BLaER1 (cell line): Measurements from ENCODE around the gene XPNPEP2.

Source experiments
- H3K27ac ChIP-seq: shearing (Covaris generic); formaldehyde crosslinking; 2 replicates; pipeline ENCODE4 v1.8.1; 2022
- H3K27me3 ChIP-seq: shearing (Covaris generic); formaldehyde crosslinking; 2 replicates; pipeline ENCODE4 v1.8.1; 2022
- H3K36me3 ChIP-seq: shearing (Covaris generic); formaldehyde crosslinking; 2 replicates; pipeline ENCODE4 v1.8.1; 2022
- H3K4me1 ChIP-seq: shearing (Covaris generic); formaldehyde crosslinking; 2 replicates; pipeline ENCODE4 v1.8.1; 2022
- H3K4me2 ChIP-seq: shearing (Covaris generic); formaldehyde crosslinking; 2 replicates; pipeline ENCODE4 v1.8.1; 2022
- H3K4me3 ChIP-seq: shearing (Covaris generic); formaldehyde crosslinking; 2 replicates; pipeline ENCODE4 v1.8.1; 2022
- H3K9ac ChIP-seq: shearing (Covaris generic); formaldehyde crosslinking; 2 replicates; pipeline ENCODE4 v1.8.1; 2022
- H3K9me3 ChIP-seq: shearing (Covaris generic); formaldehyde crosslinking; 2 replicates; pipeline ENCODE4 v1.8.1; 2022
- H4K20me1 ChIP-seq: shearing (Covaris generic); formaldehyde crosslinking; 2 replicates; pipeline ENCODE4 v1.8.1; 2022
- Cebpa-rat ChIP-seq: shearing (Covaris generic); IDR thresholded peaks from 2 replicates; pipeline ENCODE4 v1.8.1; 2022

XPNPEP2 gene

DNA sequence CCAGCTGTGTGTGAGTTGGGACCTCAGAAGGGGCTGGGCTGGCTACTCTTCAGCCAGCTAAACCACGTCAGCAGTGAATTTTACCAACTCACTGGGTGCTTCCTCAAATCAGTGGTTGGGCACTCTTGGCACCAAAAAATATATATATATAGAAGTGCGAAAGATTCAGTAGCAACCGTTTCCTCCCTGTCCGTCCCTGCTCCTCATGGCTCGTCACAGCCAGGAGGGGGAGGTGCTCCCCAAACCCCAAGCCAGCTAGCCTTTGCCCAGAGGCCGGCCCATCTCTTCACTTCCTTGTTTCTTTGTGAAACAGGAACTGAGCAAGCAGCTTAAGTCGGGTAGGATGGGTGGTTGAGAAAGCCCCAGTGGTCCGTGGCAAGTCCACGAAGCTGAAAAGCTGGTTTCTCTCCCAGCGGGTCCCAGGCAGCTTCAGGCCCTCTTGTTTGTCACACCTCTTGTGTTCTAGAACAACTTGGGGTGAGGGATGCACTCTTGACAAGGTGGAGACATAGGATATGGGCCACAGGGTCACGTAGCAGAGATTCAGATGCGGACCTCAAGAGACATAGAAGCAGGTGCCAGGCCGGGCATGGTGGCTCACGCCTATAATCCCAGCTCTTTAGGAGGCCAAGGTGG, 34.1 kb downstream of the XPNPEP2 start:
- H3K9me3 ChIP-seq: no peaks in the 10 kb centered on the region
- H3K4me3 ChIP-seq: no peak overlapping the region
- TF ChIP-seq Cebpa-rat: no peak
- H3K27me3 ChIP-seq: peaks cover 88% of the 10 kb centered on the region
- H4K20me1 ChIP-seq: no peaks in the 10 kb centered on the region
- H3K4me1 ChIP-seq: peaks cover 100% of the 10 kb centered on the region
- H3K27ac ChIP-seq: peak overlapping the region; percentile 82
- H3K36me3 ChIP-seq: no peaks in the 10 kb centered on the region
- H3K9ac ChIP-seq: peak overlapping the region; percentile 64
- H3K4me2 ChIP-seq: peak overlapping the region; percentile 70

DNA sequence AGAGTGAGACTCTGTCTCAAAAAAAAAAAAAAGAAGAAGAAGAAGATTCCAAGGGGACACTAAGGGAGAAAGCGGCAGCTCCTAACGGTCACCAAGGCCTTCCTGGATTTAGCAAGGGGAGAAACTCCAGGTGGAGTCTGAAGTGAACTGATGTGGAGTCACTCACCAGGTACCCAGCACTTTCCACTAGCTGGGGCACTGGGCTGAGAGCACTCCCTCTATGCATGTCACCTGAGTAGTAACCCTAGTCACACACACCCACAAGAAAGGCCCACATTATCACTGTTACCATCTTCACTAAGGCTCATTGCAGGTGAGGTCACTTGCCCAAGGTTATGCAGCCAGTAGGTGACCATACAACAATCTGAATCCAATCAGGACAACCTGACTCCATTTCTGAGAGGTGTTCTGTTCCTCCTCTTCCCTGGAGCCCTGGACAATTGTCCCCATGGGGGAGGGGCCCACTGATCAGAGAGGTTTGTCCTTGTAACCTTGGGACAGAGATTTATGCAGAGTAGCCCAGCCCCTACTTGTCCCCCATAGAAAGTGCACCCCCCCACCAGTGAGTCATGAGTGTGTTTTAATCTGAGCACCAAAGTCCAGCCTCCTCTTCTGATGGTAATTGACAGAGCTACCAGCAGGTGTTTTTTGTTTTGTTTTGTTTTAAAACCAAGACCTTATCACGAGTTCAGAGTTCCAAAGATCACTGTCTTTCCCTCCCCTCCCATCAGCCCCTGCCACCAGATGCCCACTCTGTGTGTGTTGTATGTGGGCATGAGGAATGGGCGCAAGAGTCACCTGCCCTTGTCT, 35.1 kb downstream of the XPNPEP2 start:
- Histone ChIP-seq H3K27me3 (peaks cover 82% of the 10 kb centered on the region), H3K27ac (peak overlapping the region; percentile 82), H3K4me2 (peak overlapping the region; percentile 70), H3K36me3 (no peaks in the 10 kb centered on the region), H3K4me3 (no peak overlapping the region), H4K20me1 (no peaks in the 10 kb centered on the region), H3K9me3 (no peaks in the 10 kb centered on the region), H3K9ac (0 out of 2 replicates have a peak overlapping the region, but pooled peaks have one; percentile 64), H3K4me1 (peaks cover 100% of the 10 kb centered on the region)
- TF ChIP-seq Cebpa-rat: no peak

DNA sequence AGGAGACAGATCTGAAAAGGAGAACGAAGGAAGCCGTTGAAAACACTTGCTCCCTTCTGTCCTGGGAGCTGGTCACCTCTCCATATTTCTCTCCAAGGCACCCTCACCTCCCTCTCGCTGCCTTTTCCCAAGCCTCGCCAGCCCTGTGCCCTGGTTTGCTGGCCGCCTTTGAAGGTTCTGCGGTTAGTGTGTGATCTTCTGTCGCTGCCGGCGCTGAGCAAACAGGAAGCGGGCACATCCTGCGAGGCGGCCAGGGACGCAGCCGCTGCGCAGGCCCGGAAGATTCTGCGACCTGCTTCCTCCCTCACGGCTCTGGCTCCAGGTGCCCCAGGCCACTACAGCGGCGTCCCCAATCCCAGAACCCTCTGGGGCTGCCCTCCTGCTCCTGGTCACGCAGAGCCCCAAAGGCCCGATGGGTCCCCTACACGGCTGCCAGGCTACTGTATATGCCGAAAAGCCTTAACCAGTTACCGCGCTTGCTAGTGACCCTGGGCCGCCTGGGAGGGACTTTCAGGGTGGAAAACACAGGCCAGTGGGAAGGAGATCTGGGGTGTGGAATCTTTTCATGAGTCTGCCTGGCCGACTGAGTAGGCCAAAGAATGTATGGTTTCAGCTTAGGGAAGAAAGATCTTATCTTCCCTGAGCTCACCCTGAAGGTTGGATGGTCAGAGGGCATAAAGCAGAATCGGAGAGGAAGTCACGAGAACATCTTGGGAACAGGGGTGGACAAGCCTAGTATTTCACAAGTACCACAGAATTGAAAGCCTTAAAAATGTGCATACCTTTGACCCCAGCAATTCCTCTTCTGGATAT, 38.6 kb downstream of the XPNPEP2 start:
- H3K27me3 ChIP-seq: peaks cover 81% of the 10 kb centered on the region
- peak overlapping the region; percentile 89 for H3K4me2 ChIP-seq
- no peaks in the 10 kb centered on the region for H3K9me3 ChIP-seq
- peak overlapping the region; percentile 94 for H3K27ac ChIP-seq
- peaks cover 85% of the 10 kb centered on the region for H3K4me1 ChIP-seq
- peak overlapping the region; percentile 30 for H3K4me3 ChIP-seq
- H3K36me3 ChIP-seq: peaks cover 6% of the 10 kb centered on the region
- H3K9ac ChIP-seq: peak overlapping the region; percentile 62
- peaks cover 11% of the 10 kb centered on the region for H4K20me1 ChIP-seq
- TF ChIP-seq Cebpa-rat: no peak

- H3K4me3 ChIP-seq: peak overlapping the region; percentile 71
- no peaks in the 10 kb centered on the region for H3K9me3 ChIP-seq
- H3K36me3 ChIP-seq: peaks cover 23% of the 10 kb centered on the region
- peak overlapping the region; percentile 89 for H3K4me2 ChIP-seq
- peaks cover 29% of the 10 kb centered on the region for H4K20me1 ChIP-seq
- H3K27me3 ChIP-seq: peaks cover 76% of the 10 kb centered on the region
- H3K4me1 ChIP-seq: peaks cover 85% of the 10 kb centered on the region
- TF ChIP-seq Cebpa-rat: no peak
- H3K27ac ChIP-seq: peak overlapping the region; percentile 94
- H3K9ac ChIP-seq: peak overlapping the region; percentile 87
Measured at GRCh38 chrX:129779086-129779672, 40.4 kb downstream of the XPNPEP2 start.

GRCh38 chrX:129779747-129780146, 41.0 kb downstream of the XPNPEP2 start, which contains the start of gene SASH3:
Gene SASH3, plus strand, starts transcription at chrX:129779949. Its CDS starts 149 bp downstream, at chrX:129780098.
- peak within 1 kb of the TSS; percentile 94 for H3K27ac ChIP-seq
- H3K27me3 ChIP-seq: peaks cover 72% of the 10 kb centered on the region
- peak within 1 kb of the TSS; percentile 89 for H3K4me2 ChIP-seq
- no peaks in the 10 kb centered on the region for H3K9me3 ChIP-seq
- H3K4me1 ChIP-seq: peaks cover 85% of the 10 kb centered on the region
- H3K4me3 ChIP-seq: peak within 1 kb of the TSS; percentile 71
- TF ChIP-seq Cebpa-rat: no peak
- peaks cover 28% of the 10 kb centered on the region for H3K36me3 ChIP-seq
- peaks cover 34% of the 10 kb centered on the region for H4K20me1 ChIP-seq
- H3K9ac ChIP-seq: peak within 1 kb of the TSS; percentile 87

GRCh38 chrX:129780441-129781105, 41.8 kb downstream of the XPNPEP2 start:
- Histone ChIP-seq H4K20me1 (peaks cover 43% of the 10 kb centered on the region), H3K4me3 (peak overlapping the region; percentile 71), H3K9me3 (no peaks in the 10 kb centered on the region), H3K27me3 (peaks cover 64% of the 10 kb centered on the region), H3K36me3 (peaks cover 32% of the 10 kb centered on the region), H3K9ac (peak overlapping the region; percentile 87), H3K4me2 (peak overlapping the region; percentile 89), H3K27ac (peak overlapping the region; percentile 94), H3K4me1 (peaks cover 85% of the 10 kb centered on the region)
- no peak for TF ChIP-seq Cebpa-rat

DNA sequence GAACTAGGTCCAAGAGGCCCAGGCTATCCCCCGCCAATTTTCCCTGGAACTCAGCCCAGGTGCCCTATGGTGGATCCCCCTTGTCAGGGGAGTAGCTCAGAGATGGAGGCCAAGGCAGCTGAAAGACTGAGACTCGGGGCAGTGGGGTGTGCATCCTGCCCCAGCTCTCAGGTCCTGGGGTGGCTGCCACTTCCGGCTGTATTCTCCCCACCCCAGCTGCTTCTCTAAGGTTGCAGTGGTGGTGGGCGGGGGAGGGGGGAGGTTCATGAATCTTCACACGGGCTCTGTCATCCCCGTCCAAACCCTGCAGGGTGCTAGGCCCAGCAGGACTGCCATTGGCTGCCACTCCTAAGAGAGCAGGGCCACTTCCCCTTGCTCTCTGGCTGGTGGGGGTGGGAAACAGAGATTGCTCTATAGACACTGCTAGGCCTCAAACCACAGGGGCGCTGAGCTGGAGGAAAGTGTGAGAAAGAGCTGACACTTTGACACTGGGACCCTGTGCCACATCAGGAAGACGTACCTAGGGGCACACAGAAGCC, 42.4 kb downstream of the XPNPEP2 start:
- Histone ChIP-seq H3K36me3 (peaks cover 32% of the 10 kb centered on the region), H3K9me3 (no peaks in the 10 kb centered on the region), H3K27me3 (peaks cover 63% of the 10 kb centered on the region), H3K4me2 (peak overlapping the region; percentile 97), H3K9ac (peak overlapping the region; percentile 87), H4K20me1 (peaks cover 49% of the 10 kb centered on the region), H3K4me3 (peak overlapping the region; percentile 71), H3K27ac (peak overlapping the region; percentile 94), H3K4me1 (peaks cover 85% of the 10 kb centered on the region)
- TF ChIP-seq Cebpa-rat: no peak

GRCh38 chrX:129781680-129782495, 43.1 kb downstream of the XPNPEP2 start:
- Histone ChIP-seq H3K4me1 (peaks cover 85% of the 10 kb centered on the region), H3K4me3 (peak overlapping the region; percentile 71), H3K27me3 (peaks cover 58% of the 10 kb centered on the region), H3K27ac (peak overlapping the region; percentile 86), H3K9me3 (no peaks in the 10 kb centered on the region), H3K9ac (peak overlapping the region; percentile 77), H3K4me2 (peak overlapping the region; percentile 97), H4K20me1 (peaks cover 55% of the 10 kb centered on the region), H3K36me3 (peaks cover 32% of the 10 kb centered on the region)
- TF ChIP-seq Cebpa-rat: no peak
